GM19438 (cell line): ENCODE measurements around the gene EPC2.
"Not testable (repeated sequence)": the region's sequence is repeated elsewhere in the genome, so short reads cannot be mapped to it uniquely, and the experiment has no call there.

ENCODE experiments used
- ATAC-seq: cut with Tn5 transposase; IDR thresholded peaks from one replicate; pipeline ENCODE4 v1.9.1; 2021; ENCODE audit warnings: low read depth; ENCODE audit not compliant: unreplicated experiment

The EPC2 gene

GRCh38 chr2:148719941-148720436 is 75.4 kb downstream of the EPC2 start:
- no peak for ATAC-seq

DNA sequence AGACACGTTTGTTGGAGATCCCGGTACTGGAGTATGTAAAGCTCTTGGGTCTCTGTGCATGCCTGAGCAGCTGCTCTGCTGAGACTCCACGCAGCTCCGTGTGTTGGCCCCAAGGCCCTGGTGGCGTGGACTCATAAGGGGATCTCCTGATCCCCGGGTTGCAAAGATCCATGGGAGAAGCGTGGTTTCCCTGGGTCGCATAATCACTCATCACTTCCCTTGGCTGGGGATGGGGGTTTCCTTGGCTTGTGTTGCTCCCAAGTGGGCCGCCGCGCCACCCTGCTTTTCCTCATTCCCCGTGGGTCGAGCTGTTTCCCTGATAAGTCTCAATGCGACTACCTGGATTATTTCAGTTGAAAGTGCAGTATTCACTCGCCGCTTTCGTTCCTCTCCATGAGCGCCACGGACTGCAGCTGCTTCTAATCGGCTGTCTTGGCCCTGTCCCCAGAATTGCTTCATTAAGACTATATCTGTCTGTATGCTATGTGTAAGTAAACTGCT is 76.0 kb downstream of the EPC2 start:
- no peak for ATAC-seq

DNA sequence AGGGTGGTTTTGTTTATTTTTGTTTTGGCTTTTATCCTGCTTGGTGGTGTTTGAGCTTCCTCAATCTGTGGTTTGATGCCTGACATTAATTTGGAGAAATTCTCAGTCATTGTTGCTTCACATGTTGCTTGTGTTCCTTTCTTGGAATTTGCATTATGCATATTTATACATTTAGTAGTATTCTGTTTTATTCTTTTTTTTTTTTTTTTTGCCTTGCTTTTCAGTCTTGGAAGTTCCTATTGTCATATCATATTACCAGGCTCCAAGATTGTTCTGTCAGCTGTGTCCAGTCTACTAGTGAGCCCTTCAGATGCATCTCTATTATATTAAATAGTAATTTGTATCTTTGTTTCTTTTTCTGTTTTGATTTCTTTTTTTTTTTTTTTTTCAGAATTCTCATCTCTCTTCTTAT is 77.0 kb downstream of the EPC2 start:
- no peak for ATAC-seq

GRCh38 chr2:148721991-148722777 is 77.6 kb downstream of the EPC2 start:
- ATAC-seq: no peak

- ATAC-seq: no peak
Measured at GRCh38 chr2:148725564-148725963, 81.0 kb downstream of the EPC2 start.

DNA sequence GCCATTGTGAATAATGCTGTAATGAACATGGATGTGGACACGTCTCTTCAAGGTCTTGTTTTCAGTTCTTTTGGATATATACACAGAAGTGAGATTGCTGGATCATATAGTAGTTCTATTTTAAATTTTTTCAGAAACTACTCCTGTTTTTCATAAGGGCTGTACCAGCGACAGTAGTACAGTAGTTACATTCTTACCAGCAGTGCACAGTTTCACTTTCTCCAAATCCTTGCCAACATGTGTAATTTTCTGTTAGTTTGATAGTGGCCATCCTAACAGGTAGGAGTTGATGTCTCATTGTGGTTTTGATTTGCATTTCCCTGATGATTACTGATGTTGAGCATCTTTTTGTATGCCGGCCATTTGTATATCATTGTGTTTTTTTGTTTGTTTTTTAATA is 81.7 kb downstream of the EPC2 start:
- peak; percentile 55 for ATAC-seq

GRCh38 chr2:148730085-148730484 is 85.5 kb downstream of the EPC2 start:
- ATAC-seq: no peak

- no peak for ATAC-seq
Measured at GRCh38 chr2:148737742-148738141, 93.2 kb downstream of the EPC2 start.

- ATAC-seq: no peak
Measured at GRCh38 chr2:148739454-148740105, 95.0 kb downstream of the EPC2 start.

DNA sequence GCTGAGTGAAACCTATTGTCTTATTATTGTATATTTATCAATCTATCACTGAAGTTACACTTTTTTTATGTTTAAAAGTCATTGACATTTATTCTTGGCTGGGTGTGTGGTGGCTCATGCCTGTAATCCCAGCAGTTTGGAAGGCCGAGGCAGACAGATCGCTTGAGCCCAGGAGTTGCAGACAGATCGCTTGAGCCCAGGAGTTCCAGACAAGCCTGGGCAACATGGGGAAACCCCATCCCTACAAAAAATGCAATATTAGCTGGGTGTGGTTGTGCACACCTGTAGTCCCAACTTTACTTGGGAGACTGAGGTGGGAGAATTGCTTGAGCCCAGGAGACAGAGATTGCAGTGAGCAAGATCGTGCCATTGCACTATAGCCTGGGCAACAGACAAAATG is 97.8 kb downstream of the EPC2 start:
- no peak for ATAC-seq

GRCh38 chr2:148745151-148745851 is 100.8 kb downstream of the EPC2 start:
- no peak for ATAC-seq

DNA sequence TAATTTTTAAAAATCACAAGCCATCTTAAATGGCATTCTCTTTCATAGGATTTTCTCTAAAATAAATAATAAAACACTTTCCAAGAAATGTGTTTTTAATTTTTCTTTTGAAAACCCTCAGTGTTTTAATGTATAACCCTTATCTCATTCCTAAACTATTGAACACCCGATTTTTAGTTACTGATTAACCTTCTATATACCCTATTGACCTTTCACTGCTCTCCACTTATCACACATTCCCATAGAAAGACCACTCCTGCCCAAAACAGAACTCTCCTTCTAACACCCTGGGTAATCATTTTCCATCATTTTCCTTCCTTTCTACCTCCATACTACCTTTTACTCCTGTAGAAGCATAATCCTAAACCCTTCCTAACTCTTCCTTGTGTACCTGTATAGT is 102.4 kb downstream of the EPC2 start:
- ATAC-seq: no peak

DNA sequence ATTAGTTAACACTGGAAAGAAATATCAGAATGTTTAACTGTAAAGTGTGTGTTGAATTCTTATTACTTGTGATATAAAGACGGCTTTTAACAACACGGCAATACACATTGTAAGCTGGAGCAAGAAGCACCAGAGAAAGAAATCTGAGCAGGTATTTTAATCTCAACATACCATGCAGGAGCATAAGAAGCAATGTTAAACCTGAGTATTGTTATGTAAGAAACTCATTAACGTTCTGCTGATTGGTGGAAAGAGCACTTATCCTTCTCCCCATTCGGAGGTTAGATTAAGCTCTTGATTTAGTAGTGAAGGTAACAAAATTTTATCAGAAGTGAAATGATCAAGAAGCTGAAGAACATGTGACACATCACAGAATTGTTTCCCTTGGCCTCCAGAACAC is 107.4 kb downstream of the EPC2 start:
- no peak for ATAC-seq

DNA sequence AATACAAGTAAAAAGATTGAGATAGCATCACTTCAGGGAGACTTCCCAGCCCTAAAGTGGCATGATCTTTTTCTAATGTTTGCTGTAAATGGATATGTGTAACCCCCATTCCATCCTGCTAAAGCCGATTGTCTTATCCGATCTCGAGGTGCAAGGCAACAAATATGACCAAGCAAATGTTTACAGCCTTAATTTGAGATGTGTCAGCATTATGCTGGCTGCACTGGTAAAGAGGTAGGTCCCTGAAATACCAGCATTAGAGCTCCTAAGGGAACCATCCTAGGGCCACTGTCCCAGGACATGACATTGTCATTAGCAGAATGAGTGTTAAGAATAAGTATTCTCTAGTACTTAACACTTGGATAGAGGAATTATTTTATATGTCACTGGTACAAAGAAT is 108.4 kb downstream of the EPC2 start:
- ATAC-seq: no peak

GRCh38 chr2:148754864-148755263 is 110.3 kb downstream of the EPC2 start:
- ATAC-seq: no peak

GRCh38 chr2:148756292-148756975 is 111.9 kb downstream of the EPC2 start:
- ATAC-seq: no peak

- no peak for ATAC-seq
Measured at GRCh38 chr2:148764815-148765214, 120.3 kb downstream of the EPC2 start.

DNA sequence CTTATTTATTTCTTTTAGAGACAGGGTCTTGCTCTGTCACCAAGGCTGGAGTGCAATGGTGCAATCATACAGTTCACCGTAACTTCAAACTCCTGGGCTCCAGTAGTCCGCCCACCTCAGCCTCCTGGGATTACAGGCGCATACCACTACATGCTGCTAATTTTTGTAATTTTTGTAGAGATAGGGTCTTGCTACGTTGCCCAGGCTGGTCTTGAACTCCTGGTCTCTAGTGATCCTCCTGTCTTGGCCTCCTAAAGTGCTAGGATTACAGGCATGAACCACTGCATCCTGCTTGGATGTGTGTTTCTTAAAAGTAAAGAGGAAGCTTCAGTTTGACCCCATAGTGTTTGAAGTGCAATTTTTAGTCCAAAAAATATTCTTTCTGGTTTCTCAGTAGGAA is 125.5 kb downstream of the EPC2 start:
- ATAC-seq: no peak

GRCh38 chr2:148781544-148781943 is 137.0 kb downstream of the EPC2 start:
- no peak for ATAC-seq

- ATAC-seq: no peak
Measured at GRCh38 chr2:148789059-148789458, 144.5 kb downstream of the EPC2 start.

- ATAC-seq: not testable (repeated sequence)
Measured at GRCh38 chr2:148790172-148790571, 145.6 kb downstream of the EPC2 start.
